ENCODE data around the gene ZFAND5. TPM values are rescaled to one million over a fixed set of nuclear protein-coding genes. Genes with fewer than 3 reads are reported as not detected.

Gene ZFAND5
- total RNA-seq, 1 donor from 2014 or later = 277 TPM

DNA sequence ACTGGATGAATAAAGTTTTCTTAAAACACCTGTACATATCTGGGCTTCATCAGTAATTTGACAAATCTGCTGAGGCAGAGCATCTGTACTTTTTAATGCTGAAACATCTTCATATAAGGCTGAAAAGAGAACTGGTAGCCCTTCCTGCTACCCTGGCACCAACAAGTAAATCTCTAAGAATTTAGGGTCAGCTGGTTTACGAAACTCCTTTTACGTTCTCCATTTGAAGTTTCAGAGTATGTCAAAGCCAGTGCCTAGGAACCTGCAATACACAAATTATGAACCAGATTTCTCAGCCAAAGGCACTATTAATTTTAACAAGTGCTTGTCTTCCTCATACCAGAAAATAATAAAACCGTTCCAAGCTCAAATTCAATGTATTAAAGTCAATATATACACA lies 3.8 kb downstream of the ZFAND5 start:
- H3K4me3 ChIP-seq = peak overlapping the region; percentile 85 to 89
- TF ChIP-seq, protein P1, sequence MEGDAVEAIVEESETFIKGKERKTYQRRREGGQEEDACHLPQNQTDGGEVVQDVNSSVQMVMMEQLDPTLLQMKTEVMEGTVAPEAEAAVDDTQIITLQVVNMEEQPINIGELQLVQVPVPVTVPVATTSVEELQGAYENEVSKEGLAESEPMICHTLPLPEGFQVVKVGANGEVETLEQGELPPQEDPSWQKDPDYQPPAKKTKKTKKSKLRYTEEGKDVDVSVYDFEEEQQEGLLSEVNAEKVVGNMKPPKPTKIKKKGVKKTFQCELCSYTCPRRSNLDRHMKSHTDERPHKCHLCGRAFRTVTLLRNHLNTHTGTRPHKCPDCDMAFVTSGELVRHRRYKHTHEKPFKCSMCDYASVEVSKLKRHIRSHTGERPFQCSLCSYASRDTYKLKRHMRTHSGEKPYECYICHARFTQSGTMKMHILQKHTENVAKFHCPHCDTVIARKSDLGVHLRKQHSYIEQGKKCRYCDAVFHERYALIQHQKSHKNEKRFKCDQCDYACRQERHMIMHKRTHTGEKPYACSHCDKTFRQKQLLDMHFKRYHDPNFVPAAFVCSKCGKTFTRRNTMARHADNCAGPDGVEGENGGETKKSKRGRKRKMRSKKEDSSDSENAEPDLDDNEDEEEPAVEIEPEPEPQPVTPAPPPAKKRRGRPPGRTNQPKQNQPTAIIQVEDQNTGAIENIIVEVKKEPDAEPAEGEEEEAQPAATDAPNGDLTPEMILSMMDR (IDR thresholded peaks at IDR 0.05) = no peak
- no peak for TF ChIP-seq POLR2A (IDR thresholded peaks at IDR 0.05)
- no peak for TF ChIP-seq POLR2AphosphoS5 (IDR thresholded peaks at IDR 0.05; ENCODE audit: insufficient read depth in 1 of 2, low read depth in 1 of 2)
- intact Hi-C loops (cut with DNase I) = loop anchor here (10.0 kb wide), 2 partner anchors 224 to 596 kb away; partner anchors contain the start of gene CEMIP2
- peak overlapping the region; percentile 100 for H3K27ac ChIP-seq
- peaks cover 0 to 41% of the 10 kb centered on the region in 2 donors for H3K36me3 ChIP-seq
- no peaks in the 10 kb centered on the region for H3K27me3 ChIP-seq
- no peak for DNase-seq (ENCODE audit: extremely low spot score in 2 of 2)
- peaks cover 66% of the 10 kb centered on the region for H3K4me1 ChIP-seq
- H3K9me3 ChIP-seq = no peaks in the 10 kb centered on the region

DNA sequence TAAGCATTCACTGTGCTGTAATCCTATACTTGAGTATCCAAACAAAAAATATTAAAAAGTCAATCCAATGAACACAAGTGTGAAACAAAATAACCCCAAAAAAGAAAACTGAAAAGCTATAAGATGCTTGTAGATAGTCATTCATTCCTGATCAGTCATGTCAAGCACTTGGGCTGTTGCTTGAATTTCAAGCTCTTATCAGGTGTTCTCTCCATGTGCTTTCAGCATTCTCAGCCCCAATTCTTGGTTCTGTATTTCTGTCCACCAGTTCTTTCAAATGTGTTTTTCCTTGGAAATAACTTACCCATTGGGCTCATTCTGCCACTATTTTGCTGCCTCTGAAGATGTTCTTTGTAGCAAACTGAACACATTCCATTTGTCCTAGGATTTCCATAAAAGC lies 4.7 kb downstream of the ZFAND5 start:
- no peaks in the 10 kb centered on the region for H3K27me3 ChIP-seq
- H3K4me1 ChIP-seq = peaks cover 73% of the 10 kb centered on the region
- peaks cover 0 to 50% of the 10 kb centered on the region in 2 donors for H3K36me3 ChIP-seq
- H3K4me3 ChIP-seq = peak overlapping the region; percentile 85 to 89
- intact Hi-C loops (cut with DNase I) = loop anchor here (10.0 kb wide), 2 partner anchors 224 to 596 kb away; partner anchors contain the start of gene CEMIP2
- no peak for DNase-seq (ENCODE audit: extremely low spot score in 2 of 2)
- TF ChIP-seq, protein P1 (IDR thresholded peaks at IDR 0.05) = no peak
- TF ChIP-seq POLR2AphosphoS5 (IDR thresholded peaks at IDR 0.05; ENCODE audit: insufficient read depth in 1 of 2, low read depth in 1 of 2) (no peak), POLR2A (IDR thresholded peaks at IDR 0.05) (no peak)
- peak overlapping the region; percentile 100 for H3K27ac ChIP-seq
- no peaks in the 10 kb centered on the region for H3K9me3 ChIP-seq

DNA sequence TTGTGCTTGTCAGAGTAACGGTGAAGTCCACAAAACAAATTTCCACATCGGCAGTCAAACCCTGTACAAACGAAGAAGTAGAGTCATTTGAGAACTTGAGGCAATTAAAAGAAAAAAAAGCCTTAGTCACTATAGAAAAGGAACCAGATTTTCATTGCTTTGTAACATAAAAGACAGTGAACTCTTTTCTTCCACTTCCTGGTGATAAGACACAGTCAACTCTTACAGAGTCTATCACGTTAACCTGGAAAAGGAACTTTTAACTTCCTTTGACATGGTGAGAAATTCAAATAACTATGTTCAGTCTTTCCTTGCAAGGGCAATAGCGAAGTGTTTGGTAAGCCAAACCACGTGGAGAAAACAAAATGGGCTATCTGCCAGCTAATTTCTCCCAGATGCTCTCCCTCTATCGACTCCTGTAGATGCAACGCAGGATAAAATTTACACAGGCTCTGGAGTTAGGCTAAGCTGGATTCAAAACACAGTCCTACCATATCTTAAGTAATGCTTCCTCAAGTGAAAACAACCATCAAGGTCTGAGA lies 8.9 kb downstream of the ZFAND5 start:
- TF ChIP-seq, protein P1 (IDR thresholded peaks at IDR 0.05) = no peak
- TF ChIP-seq POLR2A (IDR thresholded peaks at IDR 0.05) (no peak), POLR2AphosphoS5 (IDR thresholded peaks at IDR 0.05; ENCODE audit: insufficient read depth in 1 of 2, low read depth in 1 of 2) (no peak)
- intact Hi-C loops (cut with DNase I) = no loop called here
- peak overlapping the region; percentile 100 for H3K27ac ChIP-seq
- H3K9me3 ChIP-seq = no peaks in the 10 kb centered on the region
- H3K4me1 ChIP-seq = peaks cover 63% of the 10 kb centered on the region
- peaks cover 0 to 73% of the 10 kb centered on the region in 2 donors for H3K36me3 ChIP-seq
- no peaks in the 10 kb centered on the region for H3K27me3 ChIP-seq
- no peak overlapping the region for H3K4me3 ChIP-seq
- DNase-seq (ENCODE audit: extremely low spot score in 2 of 2) = no peak

DNA sequence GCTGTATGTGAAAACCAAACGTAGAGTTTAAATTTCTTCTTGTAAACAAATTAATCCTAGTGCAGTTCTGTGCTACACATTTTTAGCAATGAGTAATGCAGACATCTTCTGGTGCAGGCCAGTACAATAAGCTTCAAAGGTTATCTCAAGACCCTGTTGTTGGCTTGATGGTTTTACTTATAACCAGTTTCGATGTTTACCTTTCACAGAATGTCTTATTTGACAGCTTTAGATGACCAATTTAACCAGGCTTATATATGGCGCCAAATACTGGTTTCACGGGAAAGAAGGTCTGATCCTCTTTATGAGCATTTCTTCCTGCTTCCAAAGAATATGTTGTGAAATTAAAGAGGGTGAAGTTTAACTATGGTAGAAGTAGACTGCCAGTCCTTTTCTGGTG lies 9.9 kb downstream of the ZFAND5 start:
- H3K36me3 ChIP-seq = peaks cover 0 to 70% of the 10 kb centered on the region in 2 donors
- intact Hi-C loops (cut with DNase I) = no loop called here
- DNase-seq (ENCODE audit: extremely low spot score in 2 of 2) = no peak
- H3K4me3 ChIP-seq = no peak overlapping the region
- H3K27me3 ChIP-seq = no peaks in the 10 kb centered on the region
- H3K27ac ChIP-seq = no peak overlapping the region
- no peaks in the 10 kb centered on the region for H3K9me3 ChIP-seq
- peaks cover 54% of the 10 kb centered on the region for H3K4me1 ChIP-seq
- TF ChIP-seq POLR2AphosphoS5 (IDR thresholded peaks at IDR 0.05; ENCODE audit: insufficient read depth in 1 of 2, low read depth in 1 of 2) (no peak), POLR2A (IDR thresholded peaks at IDR 0.05) (no peak)
- TF ChIP-seq, protein P1 (IDR thresholded peaks at IDR 0.05) = no peak

DNA sequence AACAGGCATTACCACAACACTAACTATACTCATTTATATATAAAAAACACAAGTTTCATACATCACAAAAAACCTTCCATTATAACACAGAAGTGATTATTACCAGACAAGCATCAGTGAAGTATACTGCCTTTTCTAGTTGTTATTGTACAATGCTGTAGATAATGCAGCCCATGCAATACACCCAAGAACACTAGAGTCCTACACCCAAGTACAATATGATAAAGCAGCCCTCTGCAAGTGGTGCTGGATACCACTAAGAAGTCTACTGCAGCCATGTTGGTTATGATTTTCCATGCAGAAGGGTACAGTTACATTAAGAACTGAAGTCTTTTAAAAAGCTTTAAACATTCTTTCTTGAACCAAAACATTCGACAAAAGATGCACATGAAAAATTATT lies 10.3 kb downstream of the ZFAND5 start:
- intact Hi-C loops (cut with DNase I) = no loop called here
- Histone ChIP-seq H3K27ac (no peak overlapping the region), H3K36me3 (peaks cover 0 to 65% of the 10 kb centered on the region in 2 donors), H3K9me3 (no peaks in the 10 kb centered on the region), H3K27me3 (no peaks in the 10 kb centered on the region), H3K4me3 (no peak overlapping the region), H3K4me1 (peaks cover 49% of the 10 kb centered on the region)
- TF ChIP-seq, protein P1 (IDR thresholded peaks at IDR 0.05) = no peak
- TF ChIP-seq POLR2A (IDR thresholded peaks at IDR 0.05) (no peak), POLR2AphosphoS5 (IDR thresholded peaks at IDR 0.05; ENCODE audit: insufficient read depth in 1 of 2, low read depth in 1 of 2) (no peak)
- DNase-seq (ENCODE audit: extremely low spot score in 2 of 2) = no peak

All from vagina (tissue), 2 donors.